C4-2B (cell line): ENCODE data around the gene TBC1D2.

Source experiments
- CTCF ChIP-seq: fragments of 450-650 bp; conservative IDR thresholded peaks from 2 replicates; pipeline ENCODE4 v1.5.1; 2017; ENCODE audit warnings: mild to moderate bottlenecking
- ZFX ChIP-seq: fragments of 450-650 bp; IDR thresholded peaks from 2 replicates; pipeline ENCODE4 v1.6.1; 2017

DNA sequence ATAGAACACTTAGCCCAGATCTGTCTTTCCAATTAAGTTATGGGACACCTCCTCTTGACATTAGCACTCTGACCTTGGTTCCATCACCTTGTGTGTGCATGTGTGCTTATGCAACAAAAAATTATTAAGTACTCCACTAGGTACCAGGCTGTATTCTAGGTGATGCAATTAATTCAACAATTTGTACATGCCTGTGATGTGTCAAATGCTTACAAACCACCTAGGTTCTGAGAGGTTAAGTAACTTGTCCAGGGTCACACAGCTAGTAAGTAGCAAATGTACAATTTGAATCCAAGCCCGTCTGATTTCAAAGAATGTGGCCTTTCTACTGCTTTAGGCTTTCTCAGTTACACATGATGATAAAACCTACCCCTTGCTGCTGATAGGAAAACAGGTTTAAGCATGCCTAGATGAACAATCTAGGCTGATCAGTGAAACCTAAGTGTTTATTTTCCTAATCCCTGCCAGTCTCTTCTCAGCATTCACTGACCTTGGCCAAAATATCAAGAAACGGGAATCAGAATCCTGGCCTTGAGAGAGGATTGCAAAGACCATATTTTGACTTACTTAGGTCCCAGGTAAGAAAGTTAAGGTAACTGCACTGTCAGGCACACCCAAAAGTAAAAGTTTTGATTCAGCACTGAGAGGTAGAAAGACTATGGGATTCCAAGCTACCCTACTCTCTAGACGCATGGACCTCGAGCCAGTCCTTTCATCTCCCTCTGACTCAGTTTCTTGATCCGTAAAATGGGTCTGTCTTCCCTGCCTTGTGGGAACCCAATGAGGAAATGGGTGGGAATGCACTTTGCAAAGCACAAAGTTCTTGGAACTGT lies 1.0 kb downstream of the TBC1D2 start:
- TF ChIP-seq CTCF = no peak
- TF ChIP-seq ZFX = no peak
